Measurements from ENCODE around the gene ACOX3.

The ACOX3 gene

GRCh38 chr4:8353158-8353669 lies 87.3 kb downstream of the ACOX3 start:
- H3K9me3 ChIP-seq: no peaks in the 10 kb centered on the region
- H3K4me1 ChIP-seq: no peaks in the 10 kb centered on the region
- H3K36me3 ChIP-seq: no peaks in the 10 kb centered on the region
- no peak overlapping the region for H3K4me3 ChIP-seq (ENCODE audit: low read depth, low read length)
- TF ChIP-seq CTCF (IDR thresholded peaks at IDR 0.05; ENCODE audit: low read depth, low read length): no peak
- H3K27me3 ChIP-seq: no peaks in the 10 kb centered on the region
- DNase-seq: no peak

- no peaks in the 10 kb centered on the region for H3K36me3 ChIP-seq
- H3K4me1 ChIP-seq: no peaks in the 10 kb centered on the region
- DNase-seq: no peak
- TF ChIP-seq CTCF (IDR thresholded peaks at IDR 0.05; ENCODE audit: low read depth, low read length): no peak
- H3K27me3 ChIP-seq: no peaks in the 10 kb centered on the region
- no peaks in the 10 kb centered on the region for H3K9me3 ChIP-seq
- H3K4me3 ChIP-seq (ENCODE audit: low read depth, low read length): no peak overlapping the region
Observed at GRCh38 chr4:8352368-8353157, 88.0 kb downstream of the ACOX3 start.

GRCh38 chr4:8351931-8352367 lies 88.6 kb downstream of the ACOX3 start:
- DNase-seq: no peak
- H3K9me3 ChIP-seq: no peaks in the 10 kb centered on the region
- no peak for TF ChIP-seq CTCF (IDR thresholded peaks at IDR 0.05; ENCODE audit: low read depth, low read length)
- H3K4me3 ChIP-seq (ENCODE audit: low read depth, low read length): no peak overlapping the region
- H3K27me3 ChIP-seq: no peaks in the 10 kb centered on the region
- H3K4me1 ChIP-seq: no peaks in the 10 kb centered on the region
- H3K36me3 ChIP-seq: no peaks in the 10 kb centered on the region

GRCh38 chr4:8350841-8351461 lies 89.6 kb downstream of the ACOX3 start:
- Histone ChIP-seq H3K27me3 (no peaks in the 10 kb centered on the region), H3K9me3 (no peaks in the 10 kb centered on the region), H3K4me1 (no peaks in the 10 kb centered on the region), H3K36me3 (no peaks in the 10 kb centered on the region), H3K4me3 (ENCODE audit: low read depth, low read length) (no peak overlapping the region)
- no peak for DNase-seq
- no peak for TF ChIP-seq CTCF (IDR thresholded peaks at IDR 0.05; ENCODE audit: low read depth, low read length)

- TF ChIP-seq CTCF (IDR thresholded peaks at IDR 0.05; ENCODE audit: low read depth, low read length): no peak
- no peak for DNase-seq
- Histone ChIP-seq H3K4me3 (ENCODE audit: low read depth, low read length) (no peak overlapping the region), H3K27me3 (no peaks in the 10 kb centered on the region), H3K36me3 (no peaks in the 10 kb centered on the region), H3K4me1 (no peaks in the 10 kb centered on the region), H3K9me3 (no peaks in the 10 kb centered on the region)
Observed at GRCh38 chr4:8350352-8350751, 90.2 kb downstream of the ACOX3 start.

All from BE2C (cell line).